OCI-LY7 (cell line): ENCODE results near the gene KRTAP26-1. TPM values are rescaled to one million over a fixed set of nuclear protein-coding genes. Genes with fewer than 3 reads are reported as not detected.

Source experiments
- BruUV-seq: library from RNA; stranded (reverse); fragments of 400-500 nt; replicated peaks from 2 replicates; lab custom pipeline; 2021; lab: Mats Ljungman, UMichigan
- CTCF ChIA-PET: fragments of 300-600 bp; sonication (Branson Sonifier 250); formaldehyde crosslinking; loops from one replicate; lab custom pipeline; 2022; ENCODE audit warnings: antibody characterized with exemption; ENCODE audit not compliant: unreplicated experiment; lab: Charles Lee
- POLR2A ChIA-PET: fragments of 300-600 bp; sonication (Branson Sonifier 250); formaldehyde crosslinking; loops from one replicate; lab custom pipeline; 2022; ENCODE audit warnings: antibody characterized with exemption; lab: Charles Lee
- DNase-seq: peaks from one replicate; pipeline ENCODE4 v3.0.0-alpha.2; 2015; ENCODE audit warnings: low spot score
- H2AFZ ChIP-seq: fragments of 200-600 bp; sonication (generic), shearing (Covaris generic); 2 replicates; pipeline ENCODE4 v1.6.1; 2014; ENCODE audit warnings: mild to moderate bottlenecking, antibody characterized with exemption, low read length, moderate library complexity
- H3K27ac ChIP-seq: fragments of 200-600 bp; sonication (generic); 2 replicates; pipeline ENCODE4 v1.5.1; 2014; ENCODE audit warnings: mixed run types, low read depth, mild to moderate bottlenecking, moderate library complexity, low read length, inconsistent platforms; ENCODE audit not compliant: poor library complexity, severe bottlenecking
- H3K36me3 ChIP-seq: fragments of 200-600 bp; sonication (generic); 2 replicates; pipeline ENCODE4 v1.6.1; 2014; ENCODE audit warnings: mild to moderate bottlenecking, antibody characterized with exemption, low read length, moderate library complexity, mixed read lengths; ENCODE audit not compliant: insufficient read depth
- H3K4me1 ChIP-seq: fragments of 200-600 bp; sonication (generic); 2 replicates; pipeline ENCODE4 v1.5.1; 2014; ENCODE audit warnings: mild to moderate bottlenecking, low read length; ENCODE audit not compliant: insufficient read depth, poor library complexity, severe bottlenecking
- H3K4me2 ChIP-seq: fragments of 200-600 bp; sonication (generic); 2 replicates; pipeline ENCODE4 v1.6.1; 2014; ENCODE audit warnings: mild to moderate bottlenecking, low read length
- H3K4me3 ChIP-seq: fragments of 200-600 bp; sonication (generic); 2 replicates; pipeline ENCODE4 v1.5.1; 2014; ENCODE audit warnings: mild to moderate bottlenecking, low read depth, low read length; ENCODE audit not compliant: poor library complexity, severe bottlenecking
- H3K79me2 ChIP-seq: fragments of 200-600 bp; sonication (generic); 2 replicates; pipeline ENCODE4 v1.6.1; 2016; ENCODE audit warnings: low read depth, mild to moderate bottlenecking, low read length, moderate library complexity, mixed read lengths; ENCODE audit not compliant: insufficient read depth
- H3K9me2 ChIP-seq: fragments of 200-600 bp; sonication (generic); 2 replicates; pipeline ENCODE4 v1.6.1; 2016; ENCODE audit warnings: mild to moderate bottlenecking, low read length, mixed read lengths; ENCODE audit not compliant: insufficient read depth
- H3K9me3 ChIP-seq: fragments of 200-600 bp; sonication (generic); 2 replicates; pipeline ENCODE4 v1.6.1; 2014; ENCODE audit warnings: mild to moderate bottlenecking, mixed run types, low read length, mixed read lengths
- H4K20me1 ChIP-seq: fragments of 200-600 bp; sonication (generic); 2 replicates; pipeline ENCODE4 v1.6.1; 2014; ENCODE audit warnings: mild to moderate bottlenecking, antibody characterized with exemption, low read length, moderate library complexity, mixed read lengths; ENCODE audit not compliant: insufficient read depth
- CTCF ChIP-seq: fragments of 200-600 bp; sonication (generic); conservative IDR thresholded peaks from 2 replicates; pipeline ENCODE4 v1.5.1; 2014; ENCODE audit warnings: mild to moderate bottlenecking, antibody characterized with exemption, low read length, moderate library complexity, mixed read lengths
- EZH2phosphoT487 ChIP-seq: fragments of 200-600 bp; sonication (generic); IDR thresholded peaks from 2 replicates; pipeline ENCODE4 v1.6.1; 2018; ENCODE audit warnings: low read depth, borderline replicate concordance, mild to moderate bottlenecking, mixed run types, antibody characterized with exemption, low read length, moderate library complexity, mixed read lengths
- intact Hi-C: fragments of 100-400 bp; cut with micrococcal nuclease; formaldehyde crosslinking; loops from one replicate; pipeline ENCODE4 v1.10.0; 2022; ENCODE audit not compliant: unreplicated experiment
- total RNA-seq, 2 experiments: library from RNA; depleted of rRNA in 1 of 2; stranded (reverse); fragments of >200 nt in 1 of 2; shearing (Covaris generic) in 1 of 2; gene quantifications; 2 replicates each; pipeline ENCODE4 v1.2.3, GENCODE V29; 2014 to 2022

The KRTAP26-1 gene
- total RNA-seq, 2 experiments from 2014 or later: not detected

- Histone ChIP-seq H3K36me3 (no peaks in the 10 kb centered on the region), H3K9me2 (no peaks in the 10 kb centered on the region), H4K20me1 (no peaks in the 10 kb centered on the region), H3K4me3 (no peak overlapping the region), H3K9me3 (no peaks in the 10 kb centered on the region), H3K4me1 (no peaks in the 10 kb centered on the region), H3K27ac (no peak overlapping the region), H3K79me2 (no peaks in the 10 kb centered on the region), H3K4me2 (no peak overlapping the region), H2AFZ (no peak overlapping the region)
- CTCF ChIA-PET: no interaction called here
- no TSS peak for BruUV-seq
- DNase-seq: no peak
- TF ChIP-seq EZH2phosphoT487: no peak
- TF ChIP-seq CTCF: no peak
- POLR2A ChIA-PET: no interaction called here
- intact Hi-C loops: no loop called here
Observed at GRCh38 chr21:30351534-30351933, 31.4 kb upstream of the KRTAP26-1 start.

GRCh38 chr21:30349572-30349971 is 29.5 kb upstream of the KRTAP26-1 start:
- intact Hi-C loops: no loop called here
- no peaks in the 10 kb centered on the region for H3K79me2 ChIP-seq
- no peaks in the 10 kb centered on the region for H3K36me3 ChIP-seq
- POLR2A ChIA-PET: interaction anchor here (0.9 to 1.5 kb wide), 2 partner anchors 10 to 18 kb away, joined by 3 to 4 read pairs; no protein-coding TSS in a partner anchor
- CTCF ChIA-PET: no interaction called here
- BruUV-seq: no TSS peak
- H3K9me2 ChIP-seq: no peaks in the 10 kb centered on the region
- no peaks in the 10 kb centered on the region for H3K4me1 ChIP-seq
- no peak overlapping the region for H3K27ac ChIP-seq
- no peak overlapping the region for H3K4me2 ChIP-seq
- H4K20me1 ChIP-seq: no peaks in the 10 kb centered on the region
- no peak overlapping the region for H3K4me3 ChIP-seq
- H3K9me3 ChIP-seq: no peaks in the 10 kb centered on the region
- no peak overlapping the region for H2AFZ ChIP-seq
- TF ChIP-seq EZH2phosphoT487 (no peak), CTCF (no peak)
- no peak for DNase-seq

GRCh38 chr21:30348506-30348905 is 28.4 kb upstream of the KRTAP26-1 start, which contains the start of gene KRTAP23-1:
Gene KRTAP23-1 (minus strand): TSS chr21:30348606. CDS start chr21:30348606, 0 bp downstream.
- Histone ChIP-seq H3K4me3 (no peak within 1 kb of the TSS), H3K4me1 (no peaks in the 10 kb centered on the region), H2AFZ (no peak within 1 kb of the TSS), H3K4me2 (no peak within 1 kb of the TSS), H3K36me3 (no peaks in the 10 kb centered on the region), H3K9me3 (no peaks in the 10 kb centered on the region), H3K27ac (no peak within 1 kb of the TSS), H3K9me2 (no peaks in the 10 kb centered on the region), H4K20me1 (no peaks in the 10 kb centered on the region), H3K79me2 (no peaks in the 10 kb centered on the region)
- no TSS peak for BruUV-seq
- ChIA-PET POLR2A (interaction anchor here (0.8 to 1.5 kb wide), 2 partner anchors 11 to 13 kb away, joined by 3 to 5 read pairs; no protein-coding TSS in a partner anchor), CTCF (no interaction called here)
- intact Hi-C loops: no loop called here
- TF ChIP-seq EZH2phosphoT487 (no peak), CTCF (no peak)
- no peak for DNase-seq
